HG03280 (cell line): ENCODE data around the gene DDX28.
A peak's percentile ranks its signal among the peaks of the same experiment; 100 is the strongest.
"Not testable (repeated sequence)": the region's sequence is repeated elsewhere in the genome, so short reads cannot be mapped to it uniquely, and the experiment has no call there.

Experiments
- ATAC-seq: cut with Tn5 transposase; IDR thresholded peaks from one replicate; pipeline ENCODE4 v1.9.1; 2021; ENCODE audit warnings: mild to moderate bottlenecking, moderate library complexity; ENCODE audit not compliant: unreplicated experiment

DDX28 gene

GRCh38 chr16:68040506-68041288 is 17.7 kb upstream of the DDX28 start:
- peak; percentile 79 for ATAC-seq

- ATAC-seq: no peak
Observed at GRCh38 chr16:68037841-68038597, 15.0 kb upstream of the DDX28 start.

DNA sequence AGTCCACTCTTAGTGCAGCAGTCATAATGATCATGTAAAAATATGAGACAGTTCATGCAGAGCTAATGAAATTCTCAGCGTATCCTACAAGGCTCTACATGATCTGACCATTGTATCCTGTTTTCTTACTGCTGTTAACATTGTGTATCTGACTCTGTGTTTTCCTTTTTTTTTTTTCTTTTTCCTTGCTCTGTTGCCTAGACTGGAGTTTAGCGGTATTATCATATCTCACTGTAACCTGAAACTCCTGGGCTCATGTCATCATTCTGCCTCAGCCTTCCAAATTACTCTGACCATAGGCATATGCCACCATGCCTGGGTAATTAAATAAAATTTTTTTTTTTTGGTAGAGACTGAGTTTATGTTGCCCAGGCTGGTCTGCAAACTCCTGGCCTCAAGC is 12.2 kb upstream of the DDX28 start:
- ATAC-seq: no peak

DNA sequence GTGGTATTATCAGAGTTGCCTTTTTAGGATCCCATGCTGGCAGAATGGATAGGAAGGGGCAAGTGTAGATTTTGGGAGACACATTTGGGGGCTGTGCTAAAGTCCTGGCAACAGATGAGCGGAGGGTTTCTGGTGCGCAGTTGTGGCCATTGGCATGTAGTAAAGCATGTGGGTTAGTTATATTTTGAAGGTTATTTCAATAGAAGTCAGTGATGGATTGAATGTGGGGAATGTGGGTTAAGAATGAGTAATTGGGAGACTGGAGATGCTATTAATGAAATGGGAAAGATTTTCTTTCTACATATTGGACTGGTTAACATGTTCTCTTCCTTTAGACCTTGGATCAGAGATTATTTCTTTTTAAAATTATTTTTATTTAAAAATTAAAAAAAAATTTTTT is 10.1 kb upstream of the DDX28 start:
- no peak for ATAC-seq

GRCh38 chr16:68031951-68032350 is 8.9 kb upstream of the DDX28 start:
- no peak for ATAC-seq

DNA sequence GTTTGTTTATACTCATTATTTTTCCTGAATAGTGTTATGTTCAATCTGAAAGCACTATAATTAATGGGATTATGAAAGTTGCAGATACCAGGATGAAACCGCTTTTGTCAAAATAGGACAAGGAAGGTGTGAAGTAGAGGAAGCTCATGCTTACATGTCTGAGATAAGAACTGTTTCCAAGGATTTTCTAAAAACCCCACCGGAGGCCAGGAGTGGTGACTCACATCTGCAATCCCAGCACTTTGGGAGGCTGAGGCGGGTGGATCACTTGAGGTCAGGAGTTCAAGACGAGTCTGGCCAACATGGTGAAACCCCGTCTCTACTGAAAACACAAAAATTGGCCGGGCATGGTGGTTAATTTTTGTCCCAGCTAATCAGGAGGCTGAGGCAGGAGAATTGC is 7.1 kb upstream of the DDX28 start:
- ATAC-seq: not testable (repeated sequence)

GRCh38 chr16:68028996-68029395 is 6.0 kb upstream of the DDX28 start:
- ATAC-seq: no peak

GRCh38 chr16:68022278-68022727 is 729 bp downstream of the DDX28 start:
- ATAC-seq: no peak

GRCh38 chr16:68021490-68021889 is 1.5 kb downstream of the DDX28 start:
- ATAC-seq: no peak

DNA sequence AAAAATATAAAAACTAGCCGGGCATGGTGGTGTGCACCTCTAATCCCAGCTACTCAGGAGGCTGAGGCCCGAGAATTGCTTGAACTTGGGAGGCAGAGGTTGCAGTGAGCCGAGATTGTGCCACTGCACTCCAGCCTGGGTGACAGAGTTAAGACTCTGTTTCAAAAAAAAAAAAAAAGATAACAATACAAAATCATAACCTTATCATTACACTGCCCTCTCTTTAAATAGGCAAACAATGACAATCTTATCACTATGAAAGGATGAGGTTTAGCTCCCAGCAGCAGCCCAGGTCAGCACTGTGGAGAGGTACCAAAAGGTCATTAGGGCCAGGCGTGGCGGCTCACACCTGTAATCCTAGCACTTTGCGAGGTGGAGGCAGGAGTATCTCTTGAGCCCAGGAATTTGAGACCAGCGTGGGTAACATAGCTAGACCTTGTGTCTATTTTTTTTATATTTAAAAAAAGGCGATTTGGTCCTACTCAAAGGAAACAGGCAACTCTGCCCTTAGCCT is 3.8 kb downstream of the DDX28 start:
- no peak for ATAC-seq

DNA sequence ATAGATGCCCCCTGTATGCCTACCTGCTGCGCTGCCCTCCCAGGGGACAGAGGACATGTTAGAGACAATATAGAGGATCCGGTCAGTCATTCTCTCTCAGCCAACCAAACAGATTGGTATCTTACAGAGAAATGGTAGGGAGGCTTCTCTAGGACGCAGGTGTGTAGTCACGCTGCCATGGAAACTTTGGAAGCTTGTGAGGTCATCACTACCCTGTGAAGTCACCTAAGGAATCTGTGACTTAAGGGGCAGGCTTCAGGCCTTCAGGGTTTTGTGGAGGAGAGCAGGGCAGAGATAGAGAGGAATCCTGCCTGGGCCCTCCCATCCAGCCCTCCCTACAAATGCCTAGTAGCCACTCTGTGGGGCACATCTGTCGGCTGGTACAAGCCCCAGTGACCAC is 7.4 kb downstream of the DDX28 start, which contains the start of gene DPEP2NB:
Gene DPEP2NB, minus strand, starts transcription at position 231 of the 400 bp plus-strand sequence. Its CDS starts 141 bp downstream, at position 90.
- no peak for ATAC-seq

- no peak for ATAC-seq
Observed at GRCh38 chr16:68013440-68013839, 9.6 kb downstream of the DDX28 start.

DNA sequence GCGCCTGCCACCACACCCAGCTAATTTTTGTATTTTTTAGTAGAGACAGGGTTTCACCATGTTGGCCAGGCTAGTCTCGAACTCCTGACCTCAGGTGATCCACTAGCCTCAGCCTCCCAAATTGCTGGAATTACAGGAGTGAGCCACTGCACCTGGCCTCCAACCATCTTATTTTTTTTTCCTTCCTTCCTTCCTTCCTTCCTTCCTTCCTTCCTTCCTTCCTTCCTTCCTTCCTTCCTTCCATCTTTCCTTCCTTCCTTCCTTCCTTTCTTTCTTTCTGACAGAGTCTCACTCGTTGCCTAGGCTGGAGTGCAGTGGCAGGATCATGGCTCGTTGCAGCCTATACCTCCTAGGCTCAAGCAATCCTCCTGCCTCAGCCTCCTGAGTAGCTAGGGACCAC is 13.2 kb downstream of the DDX28 start:
- not testable (repeated sequence) for ATAC-seq

DNA sequence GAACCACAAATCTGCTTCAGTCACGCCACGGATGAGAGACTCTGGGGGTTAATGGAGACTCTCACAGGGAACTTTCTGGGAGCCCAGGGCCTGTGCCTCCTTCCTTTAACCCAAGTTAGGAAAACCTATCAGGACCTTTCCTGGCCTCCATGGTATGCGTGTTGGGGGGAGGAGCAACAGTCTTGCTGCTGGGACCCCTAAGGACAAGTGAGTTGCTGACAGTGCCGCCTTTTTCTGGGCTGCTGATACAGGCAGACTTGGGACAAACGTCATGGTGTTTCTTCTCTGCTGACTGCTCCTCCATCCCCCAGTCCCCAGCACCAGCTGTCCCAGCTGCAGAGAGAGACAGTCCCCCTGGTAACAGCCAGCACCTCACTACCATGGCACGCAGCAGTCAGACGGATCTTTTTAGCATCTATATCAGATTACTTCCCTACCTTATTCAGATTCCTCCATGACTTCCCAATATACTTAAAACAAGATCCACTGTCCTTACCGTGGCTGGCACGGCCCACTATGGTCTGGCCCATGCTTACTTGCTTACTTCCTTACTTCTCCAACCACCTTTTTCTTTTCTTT is 13.8 kb downstream of the DDX28 start:
- ATAC-seq: no peak

DNA sequence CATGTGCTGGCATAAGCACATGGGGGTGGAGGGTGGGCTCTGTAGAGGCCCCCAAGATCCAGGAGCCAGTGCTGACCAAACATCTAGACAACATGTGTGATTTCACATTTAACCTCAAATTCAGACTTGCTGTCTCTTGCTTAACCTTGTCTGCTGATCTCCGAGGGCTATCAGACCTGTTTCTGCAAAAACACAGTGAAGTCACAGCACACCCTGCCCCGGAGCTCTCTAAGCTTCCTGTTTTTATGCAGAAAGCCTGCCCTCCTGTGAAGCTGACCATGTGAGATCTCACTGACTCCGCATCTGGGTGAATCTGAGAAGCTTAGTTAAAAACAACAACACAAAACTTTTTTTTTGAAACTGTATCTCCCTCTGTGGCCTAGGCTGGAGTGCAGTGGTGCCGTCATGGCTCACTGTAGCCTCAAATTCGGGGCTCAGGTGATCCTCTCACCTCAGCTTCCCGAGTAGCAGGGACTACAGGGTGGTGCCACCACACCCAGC is 17.2 kb downstream of the DDX28 start:
- ATAC-seq: no peak

DNA sequence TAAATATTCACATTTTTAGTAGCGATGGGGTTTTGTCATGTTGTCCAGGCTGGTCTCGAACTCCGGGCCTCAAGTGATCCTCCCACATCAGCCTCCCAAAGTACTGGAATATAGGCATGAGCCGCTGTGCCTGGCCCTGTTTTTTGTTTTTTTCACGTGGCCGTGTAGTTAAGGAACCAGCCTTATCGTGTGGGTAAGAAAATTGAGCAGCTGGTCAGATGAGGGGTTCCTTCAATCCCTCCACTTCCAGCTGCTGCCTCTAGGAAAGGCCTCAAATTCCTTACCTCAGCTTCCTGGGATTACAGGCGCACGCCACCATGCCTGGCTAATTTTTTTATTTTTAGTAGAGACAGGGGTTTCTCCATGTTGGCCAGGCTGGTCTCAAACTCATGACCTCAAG is 17.8 kb downstream of the DDX28 start:
- ATAC-seq: no peak

DNA sequence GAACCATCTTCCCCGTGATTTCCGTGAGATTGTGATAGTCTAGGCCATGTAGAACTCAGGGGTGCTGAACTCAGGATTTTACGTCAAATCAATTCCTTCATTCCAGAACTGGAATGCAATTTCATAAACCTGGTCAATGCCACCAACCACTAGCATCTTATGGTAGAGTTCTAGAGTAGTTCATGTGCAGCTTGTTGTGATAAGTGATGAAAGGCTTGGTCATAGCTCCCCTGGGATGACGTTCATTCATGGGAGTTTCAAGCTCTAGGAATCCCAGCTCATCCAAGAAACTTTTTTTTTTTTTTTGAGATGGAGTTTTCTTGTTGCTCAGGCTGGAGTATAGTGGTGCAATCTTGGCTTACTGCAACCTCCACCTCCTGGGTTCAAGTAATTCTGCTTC is 20.0 kb downstream of the DDX28 start:
- ATAC-seq: no peak

- no peak for ATAC-seq
Observed at GRCh38 chr16:68000450-68000849, 22.6 kb downstream of the DDX28 start.

- ATAC-seq: no peak
Observed at GRCh38 chr16:67999985-68000384, 23.0 kb downstream of the DDX28 start.

DNA sequence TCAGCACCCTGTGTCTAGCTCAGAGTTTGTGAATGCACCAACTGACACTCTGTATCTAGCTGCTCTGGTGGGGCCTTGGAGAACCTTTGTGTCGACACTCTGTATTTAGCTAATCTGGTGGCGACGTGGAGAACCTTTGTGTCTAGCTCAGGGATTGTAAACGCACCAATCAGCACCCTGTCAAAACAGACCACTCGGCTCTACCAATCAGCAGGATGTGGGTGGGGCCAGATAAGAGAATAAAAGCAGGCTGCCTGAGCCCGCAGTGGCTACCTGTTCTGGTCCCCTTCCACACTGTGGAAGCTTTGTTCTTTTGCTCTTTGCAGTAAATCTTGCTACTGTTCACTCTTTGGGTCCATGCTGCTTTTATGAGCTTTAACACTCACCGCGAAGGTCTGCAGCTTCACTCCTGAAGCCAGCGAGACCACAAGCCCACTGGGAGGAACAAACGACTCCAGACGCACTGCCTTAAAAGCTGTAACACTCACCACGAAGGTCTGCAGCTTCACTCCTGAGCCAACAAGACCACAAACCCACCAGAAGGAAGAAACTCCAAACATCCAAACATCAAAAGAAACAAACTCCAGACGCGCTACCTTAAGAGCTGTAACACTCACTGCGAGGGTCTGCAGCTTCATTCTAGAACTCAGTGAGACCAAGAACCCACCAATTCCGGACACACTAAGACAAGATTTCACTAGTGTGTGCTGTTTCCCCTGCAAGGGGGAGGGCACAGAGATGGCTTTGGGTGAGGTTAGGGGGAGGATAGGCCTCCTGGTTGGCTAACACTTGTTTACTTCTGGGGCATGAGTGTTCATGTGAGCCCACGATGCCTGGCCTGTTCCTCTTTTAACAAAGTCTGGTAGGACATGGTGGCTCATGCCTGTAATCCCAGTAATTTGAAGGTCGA is 24.0 kb downstream of the DDX28 start, which contains the start of gene DPEP2:
Gene DPEP2, minus strand, starts transcription at position 706 of the 910 bp plus-strand sequence. CDS start 6,272 bp downstream, outside the sequence.
- ATAC-seq: not testable (repeated sequence)
